T-helper 1 cell treated with Interleukin-12 subunit alpha and Interleukin-12 subunit beta and Interleukin-4 antibody, amounts not matched to agents 30 μg/mL and 1 μg/mL, for 36 hours (primary cell): Measurements from ENCODE around the gene GABRB1.
"Not testable (repeated sequence)": the region's sequence is repeated elsewhere in the genome, so short reads cannot be mapped to it uniquely, and the experiment has no call there.

Experiments
- H3K27ac Mint-ChIP-seq: one replicate; pipeline ENCODE4 v1.8.0; 2021; ENCODE audit warnings: mild to moderate bottlenecking, mixed read lengths
- H3K27me3 Mint-ChIP-seq: one replicate; pipeline ENCODE4 v1.8.0; 2021; ENCODE audit warnings: low read depth, mixed read lengths
- H3K36me3 Mint-ChIP-seq: one replicate; pipeline ENCODE4 v1.8.0; 2021; ENCODE audit warnings: low read depth, mixed read lengths
- H3K4me1 Mint-ChIP-seq: one replicate; pipeline ENCODE4 v1.8.0; 2021; ENCODE audit warnings: low read depth, mixed read lengths
- H3K4me3 Mint-ChIP-seq: one replicate; pipeline ENCODE4 v1.8.0; 2021; ENCODE audit warnings: mild to moderate bottlenecking, moderate library complexity, mixed read lengths
- H3K9me3 Mint-ChIP-seq: one replicate; pipeline ENCODE4 v1.8.0; 2021; ENCODE audit warnings: mixed read lengths

GABRB1 gene

GRCh38 chr4:47372561-47372960 lies 341.2 kb downstream of the GABRB1 start:
- H3K9me3 Mint-ChIP-seq: no peaks in the 10 kb centered on the region
- no peak overlapping the region for H3K4me3 Mint-ChIP-seq
- H3K27me3 Mint-ChIP-seq: no peaks in the 10 kb centered on the region
- H3K27ac Mint-ChIP-seq: no peak overlapping the region
- no peaks in the 10 kb centered on the region for H3K36me3 Mint-ChIP-seq
- H3K4me1 Mint-ChIP-seq: no peaks in the 10 kb centered on the region

DNA sequence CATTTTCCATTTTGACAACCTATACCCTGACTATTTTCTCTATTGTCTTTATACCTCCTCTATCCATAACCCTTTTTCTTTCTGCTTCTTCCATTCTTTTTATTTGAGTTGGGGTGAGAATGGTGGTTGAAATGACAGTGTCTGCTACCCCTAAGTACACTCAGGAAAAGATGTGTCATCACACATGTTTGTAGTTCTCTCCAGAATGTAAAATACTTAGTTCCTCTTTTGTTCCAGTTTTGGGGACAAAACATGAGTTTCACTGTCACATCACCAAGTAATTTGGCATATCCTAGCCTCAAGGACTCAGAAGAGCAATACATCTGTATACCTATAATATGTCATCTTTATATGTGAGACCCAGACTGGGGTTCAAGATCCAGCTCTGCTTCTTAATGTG lies 341.8 kb downstream of the GABRB1 start:
- H3K4me1 Mint-ChIP-seq: no peaks in the 10 kb centered on the region
- H3K27me3 Mint-ChIP-seq: no peaks in the 10 kb centered on the region
- H3K27ac Mint-ChIP-seq: no peak overlapping the region
- no peak overlapping the region for H3K4me3 Mint-ChIP-seq
- H3K36me3 Mint-ChIP-seq: no peaks in the 10 kb centered on the region
- H3K9me3 Mint-ChIP-seq: no peaks in the 10 kb centered on the region

GRCh38 chr4:47373709-47374108 lies 342.3 kb downstream of the GABRB1 start:
- H3K9me3 Mint-ChIP-seq: no peaks in the 10 kb centered on the region
- H3K27ac Mint-ChIP-seq: no peak overlapping the region
- no peak overlapping the region for H3K4me3 Mint-ChIP-seq
- no peaks in the 10 kb centered on the region for H3K4me1 Mint-ChIP-seq
- no peaks in the 10 kb centered on the region for H3K27me3 Mint-ChIP-seq
- no peaks in the 10 kb centered on the region for H3K36me3 Mint-ChIP-seq

GRCh38 chr4:47374477-47374876 lies 343.1 kb downstream of the GABRB1 start:
- Mint-ChIP-seq H3K27ac (no peak overlapping the region), H3K4me3 (no peak overlapping the region), H3K36me3 (no peaks in the 10 kb centered on the region), H3K4me1 (no peaks in the 10 kb centered on the region), H3K9me3 (no peaks in the 10 kb centered on the region), H3K27me3 (no peaks in the 10 kb centered on the region)

GRCh38 chr4:47378021-47378530 lies 346.7 kb downstream of the GABRB1 start:
- H3K27ac Mint-ChIP-seq, H3K27me3 Mint-ChIP-seq, H3K9me3 Mint-ChIP-seq, H3K4me1 Mint-ChIP-seq, H3K4me3 Mint-ChIP-seq, H3K36me3 Mint-ChIP-seq: not testable (repeated sequence)

DNA sequence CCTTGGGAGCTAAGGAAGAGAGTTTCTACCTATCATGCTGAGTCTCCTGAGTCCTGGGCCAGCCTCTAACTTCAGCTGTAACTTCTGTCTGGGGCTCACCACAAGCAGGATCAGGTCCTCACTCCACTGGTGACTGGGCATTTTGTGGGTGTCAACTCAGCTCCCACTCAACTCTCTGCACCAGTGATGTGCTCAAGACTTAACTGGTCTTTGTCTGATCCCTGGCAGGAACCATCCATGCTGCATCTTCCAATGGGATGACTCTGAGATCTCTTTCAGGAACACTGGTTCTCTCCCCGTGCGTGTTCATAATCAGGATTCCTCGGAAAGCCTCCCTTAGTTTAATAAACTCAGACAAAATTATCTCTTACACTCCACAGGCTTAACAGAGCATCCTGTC lies 349.8 kb downstream of the GABRB1 start:
- Mint-ChIP-seq H3K36me3 (no peaks in the 10 kb centered on the region), H3K4me1 (no peaks in the 10 kb centered on the region), H3K27me3 (peaks cover 6% of the 10 kb centered on the region), H3K9me3 (no peaks in the 10 kb centered on the region), H3K27ac (no peak overlapping the region), H3K4me3 (no peak overlapping the region)

GRCh38 chr4:47382846-47383360 lies 351.5 kb downstream of the GABRB1 start:
- Mint-ChIP-seq H3K9me3 (no peaks in the 10 kb centered on the region), H3K27ac (no peak overlapping the region), H3K4me3 (no peak overlapping the region), H3K36me3 (no peaks in the 10 kb centered on the region), H3K4me1 (no peaks in the 10 kb centered on the region), H3K27me3 (peaks cover 6% of the 10 kb centered on the region)

- Mint-ChIP-seq H3K36me3 (no peaks in the 10 kb centered on the region), H3K4me3 (no peak overlapping the region), H3K27me3 (peaks cover 6% of the 10 kb centered on the region), H3K9me3 (no peaks in the 10 kb centered on the region), H3K27ac (no peak overlapping the region), H3K4me1 (no peaks in the 10 kb centered on the region)
Observed at GRCh38 chr4:47383829-47384427, 352.6 kb downstream of the GABRB1 start.

- Mint-ChIP-seq H3K4me1 (no peaks in the 10 kb centered on the region), H3K9me3 (no peaks in the 10 kb centered on the region), H3K4me3 (no peak overlapping the region), H3K27me3 (peaks cover 6% of the 10 kb centered on the region), H3K36me3 (no peaks in the 10 kb centered on the region), H3K27ac (no peak overlapping the region)
Observed at GRCh38 chr4:47386146-47386545, 354.8 kb downstream of the GABRB1 start.

DNA sequence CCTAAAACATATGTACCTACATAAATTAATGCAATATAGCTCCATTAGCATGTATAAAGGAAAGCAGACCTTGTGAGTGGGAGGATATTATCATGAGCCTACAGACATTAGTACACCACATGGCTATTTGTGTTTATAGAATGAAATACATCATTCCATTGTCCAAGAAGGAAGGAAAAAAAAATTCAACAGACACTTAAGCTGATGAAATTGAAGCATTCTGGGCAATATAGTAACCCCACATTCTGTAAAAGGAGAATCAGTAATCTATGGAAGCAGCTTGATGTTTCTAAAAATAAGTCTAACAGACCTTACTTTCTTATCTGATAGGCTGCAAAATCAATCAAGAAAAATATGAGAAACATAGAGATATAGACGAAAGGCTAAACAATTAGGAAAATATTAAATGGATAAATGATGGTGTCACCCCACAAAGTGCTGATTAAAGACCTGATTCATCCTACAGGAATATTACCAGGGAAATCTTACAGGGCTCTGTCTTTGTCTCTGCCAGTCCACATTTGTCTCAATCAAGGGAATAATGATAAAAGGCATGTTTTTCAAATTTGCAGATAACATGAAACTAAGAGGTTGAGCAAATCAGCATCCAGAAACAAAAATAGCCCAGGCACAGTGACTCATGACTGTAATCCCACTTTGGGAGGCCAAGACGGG lies 355.3 kb downstream of the GABRB1 start:
- H3K4me1 Mint-ChIP-seq: no peaks in the 10 kb centered on the region

DNA sequence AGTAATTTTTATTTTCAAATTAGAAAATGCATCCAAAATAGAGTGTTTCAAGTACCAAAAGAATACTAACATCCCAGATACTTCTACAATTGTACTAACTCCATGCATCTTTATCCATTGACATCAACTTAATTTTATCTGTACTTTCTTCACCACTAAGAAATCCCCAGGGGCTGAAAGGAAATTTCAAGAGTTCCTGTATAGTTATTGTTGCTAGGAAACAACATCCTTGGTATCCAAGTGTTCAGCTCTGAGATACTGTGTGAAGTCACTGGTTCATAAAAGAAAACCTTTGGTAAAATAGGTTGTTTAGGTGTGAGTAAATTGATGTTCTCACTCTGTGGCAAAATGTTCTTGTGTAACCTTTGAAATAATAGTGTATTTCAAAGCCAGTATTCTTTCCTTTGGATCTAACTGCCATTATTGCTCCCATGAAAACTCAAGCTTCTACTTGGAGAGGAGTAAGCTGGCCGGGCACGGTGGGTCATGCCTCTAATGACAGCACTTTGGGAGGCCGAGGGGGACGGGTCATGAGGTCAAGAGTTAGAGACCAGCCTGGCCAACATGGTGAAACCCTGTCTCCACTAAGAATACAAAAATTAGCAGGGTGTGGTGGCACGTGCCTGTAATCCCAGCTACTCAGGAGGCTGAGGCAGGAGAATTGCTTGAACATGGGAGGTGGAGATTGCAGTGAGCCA lies 359.2 kb downstream of the GABRB1 start:
- H3K4me3 Mint-ChIP-seq: no peak overlapping the region
- no peaks in the 10 kb centered on the region for H3K4me1 Mint-ChIP-seq
- no peaks in the 10 kb centered on the region for H3K36me3 Mint-ChIP-seq
- no peak overlapping the region for H3K27ac Mint-ChIP-seq
- H3K27me3 Mint-ChIP-seq: no peaks in the 10 kb centered on the region
- H3K9me3 Mint-ChIP-seq: no peaks in the 10 kb centered on the region

More for the DNA sequence above, 355.3 kb downstream of the GABRB1 start:
- H3K27ac Mint-ChIP-seq: no peak overlapping the region
- no peak overlapping the region for H3K4me3 Mint-ChIP-seq
- H3K36me3 Mint-ChIP-seq: no peaks in the 10 kb centered on the region
- H3K9me3 Mint-ChIP-seq: no peaks in the 10 kb centered on the region
- peaks cover 6% of the 10 kb centered on the region for H3K27me3 Mint-ChIP-seq

GRCh38 chr4:47391256-47391655 lies 359.9 kb downstream of the GABRB1 start:
- Mint-ChIP-seq H3K27ac (no peak overlapping the region), H3K36me3 (no peaks in the 10 kb centered on the region), H3K9me3 (no peaks in the 10 kb centered on the region), H3K4me3 (no peak overlapping the region), H3K27me3 (peaks cover 4% of the 10 kb centered on the region), H3K4me1 (no peaks in the 10 kb centered on the region)

GRCh38 chr4:47406408-47406807 lies 375.0 kb downstream of the GABRB1 start:
- H3K27me3 Mint-ChIP-seq: no peaks in the 10 kb centered on the region
- no peaks in the 10 kb centered on the region for H3K9me3 Mint-ChIP-seq
- H3K4me3 Mint-ChIP-seq: no peak overlapping the region
- H3K27ac Mint-ChIP-seq: no peak overlapping the region
- no peaks in the 10 kb centered on the region for H3K4me1 Mint-ChIP-seq
- H3K36me3 Mint-ChIP-seq: no peaks in the 10 kb centered on the region

GRCh38 chr4:47410271-47410670 lies 378.9 kb downstream of the GABRB1 start:
- Mint-ChIP-seq H3K27me3 (no peaks in the 10 kb centered on the region), H3K4me3 (no peak overlapping the region), H3K4me1 (no peaks in the 10 kb centered on the region), H3K36me3 (no peaks in the 10 kb centered on the region), H3K27ac (no peak overlapping the region), H3K9me3 (no peaks in the 10 kb centered on the region)

GRCh38 chr4:47413521-47413920 lies 382.2 kb downstream of the GABRB1 start:
- Mint-ChIP-seq H3K9me3 (no peaks in the 10 kb centered on the region), H3K36me3 (no peaks in the 10 kb centered on the region), H3K4me3 (no peak overlapping the region), H3K27ac (no peak overlapping the region), H3K4me1 (no peaks in the 10 kb centered on the region), H3K27me3 (no peaks in the 10 kb centered on the region)
